ENCODE measurements around the gene NOX3. TPM values are rescaled to one million over a fixed set of nuclear protein-coding genes. Genes with fewer than 3 reads are reported as not detected.
"Not testable (repeated sequence)": the region's sequence is repeated elsewhere in the genome, so short reads cannot be mapped to it uniquely, and the experiment has no call there.

Gene NOX3
- total RNA-seq, 1 experiment from 2014 or later: not detected

DNA sequence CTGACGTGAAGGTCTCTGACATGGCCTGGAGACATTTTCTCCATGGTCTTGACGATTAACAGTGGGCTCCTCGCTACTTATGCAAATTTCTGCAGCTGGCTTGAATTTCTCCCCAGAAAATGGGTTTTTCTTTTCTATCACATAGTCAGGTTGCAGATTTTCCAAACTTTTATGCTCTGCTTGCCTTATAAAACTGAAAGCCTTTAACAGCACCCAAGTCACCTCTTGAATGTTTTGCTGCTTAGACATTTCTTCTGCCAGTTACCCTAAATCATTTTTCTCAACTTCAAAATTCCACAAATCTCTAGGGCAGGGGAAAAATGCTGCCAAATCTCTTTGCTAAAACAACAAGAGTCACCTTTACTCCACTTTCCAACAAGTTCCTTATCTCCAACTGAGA lies 12.9 kb upstream of the NOX3 start:
- DNase-seq (ENCODE audit: low read depth): not testable (repeated sequence)

DNA sequence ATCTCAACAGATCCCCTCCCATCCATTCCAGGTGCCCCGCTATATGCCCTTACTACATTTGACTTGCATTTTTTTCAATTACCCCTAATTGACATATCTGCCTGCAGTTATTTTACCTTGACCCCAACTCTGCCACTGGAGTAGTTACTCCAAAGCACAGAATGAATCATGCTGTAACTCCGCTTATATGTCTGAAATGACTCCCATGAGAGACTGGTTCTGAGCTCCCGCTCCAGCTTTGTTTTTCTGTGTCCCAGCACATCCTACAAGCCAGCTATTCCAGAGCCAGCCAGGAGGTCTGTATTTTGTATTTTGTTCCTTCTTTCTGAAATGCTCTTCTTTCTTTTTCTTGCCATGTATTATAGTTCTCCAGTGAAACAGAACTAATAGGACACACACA lies 10.9 kb upstream of the NOX3 start:
- DNase-seq (ENCODE audit: low read depth): no peak

DNA sequence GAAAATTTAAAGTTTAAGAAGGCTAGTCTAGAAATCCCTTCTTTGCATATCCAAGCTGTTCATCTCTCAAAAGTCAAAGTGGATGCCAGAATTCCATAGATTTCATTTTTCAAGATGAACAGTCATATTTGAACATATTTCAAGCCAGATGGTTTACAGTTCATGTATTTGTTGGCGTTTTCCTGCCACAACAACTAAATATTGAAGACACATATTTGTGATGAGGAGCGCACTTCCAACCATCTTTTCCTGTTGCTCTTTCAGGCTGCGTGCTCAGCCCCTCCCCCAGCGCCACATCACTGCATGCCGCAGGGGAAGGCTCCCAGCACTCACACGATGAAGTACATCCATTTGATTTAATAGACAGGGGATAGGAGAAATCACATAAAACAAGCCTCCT lies 5.9 kb upstream of the NOX3 start:
- peak; percentile 15 for DNase-seq (ENCODE audit: low read depth)

DNA sequence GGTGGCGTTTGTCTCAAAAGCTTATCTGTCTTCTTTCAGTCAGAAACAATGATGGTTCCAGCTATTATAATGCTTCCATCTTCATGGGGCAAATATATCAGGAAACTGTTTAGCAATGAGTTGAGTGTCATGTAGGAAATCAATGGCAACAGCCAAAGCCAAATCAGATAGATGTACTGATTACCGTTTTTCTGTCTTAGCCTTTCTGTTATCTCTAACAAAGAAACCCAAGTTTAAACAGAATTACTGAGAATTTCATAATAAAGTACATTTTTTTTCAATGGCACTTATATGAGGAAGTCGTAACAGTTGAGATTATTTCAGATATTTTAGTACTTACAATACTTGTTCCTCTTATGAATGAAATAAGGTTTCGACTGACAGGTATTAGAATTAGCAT lies 1.2 kb downstream of the NOX3 start:
- no peak for DNase-seq (ENCODE audit: low read depth)

DNA sequence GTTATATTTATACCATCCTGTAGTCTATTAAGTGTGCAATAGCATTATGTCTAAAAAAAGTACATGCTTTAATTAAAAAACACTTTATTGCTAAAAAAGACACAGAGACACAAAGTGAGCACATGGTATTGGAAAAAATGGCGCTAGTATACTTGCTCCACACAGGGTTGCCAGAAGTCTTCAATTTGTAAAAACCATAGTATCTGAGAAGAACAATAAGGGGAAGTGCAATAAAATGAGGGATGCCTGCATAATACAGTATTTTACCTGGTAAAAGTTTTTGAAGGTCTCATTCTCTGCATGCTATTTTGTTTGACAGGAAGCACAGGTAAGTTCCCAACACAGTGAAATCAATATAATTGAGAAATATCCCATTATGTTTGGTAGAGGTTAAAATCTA lies 1.6 kb downstream of the NOX3 start:
- no peak for DNase-seq (ENCODE audit: low read depth)

DNA sequence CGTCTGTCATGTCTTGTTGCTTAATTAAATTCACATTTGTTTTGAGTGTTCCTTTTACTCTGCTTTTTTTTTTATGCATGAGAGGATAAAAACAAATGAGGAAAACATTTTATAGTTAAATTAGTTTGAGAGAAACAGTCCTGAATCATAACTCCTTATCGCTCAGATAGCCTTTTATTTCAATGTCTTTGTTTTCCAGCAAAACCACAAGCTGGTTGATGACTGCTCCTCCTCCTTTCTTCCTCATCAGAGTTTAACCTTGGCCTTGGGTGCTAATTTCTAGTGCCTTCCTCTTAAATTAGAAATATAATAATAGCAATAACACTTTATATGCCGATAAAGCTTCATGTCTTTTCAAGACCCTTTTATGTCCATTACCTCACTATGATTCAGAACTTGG lies 3.1 kb downstream of the NOX3 start:
- DNase-seq (ENCODE audit: low read depth): peak; percentile 54

DNA sequence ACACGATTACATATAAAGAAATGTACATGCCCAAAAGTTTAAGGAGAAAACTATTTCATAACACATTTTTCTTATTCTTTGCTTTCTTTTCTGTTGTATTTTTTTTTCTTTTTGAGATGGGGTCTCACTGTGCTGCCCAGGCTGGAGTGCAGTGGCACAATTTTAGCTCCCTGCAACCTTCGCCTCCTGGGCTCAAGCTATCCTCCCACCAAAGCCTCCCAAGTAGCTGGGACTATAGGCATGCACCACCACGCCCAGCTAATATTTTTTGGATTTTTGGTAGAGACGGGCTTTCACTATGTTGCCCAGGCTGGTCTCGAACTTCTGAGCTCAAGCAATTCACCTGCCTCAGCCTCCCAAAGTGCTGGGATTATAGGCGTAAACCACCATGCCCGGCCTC lies 4.1 kb downstream of the NOX3 start:
- not testable (repeated sequence) for DNase-seq (ENCODE audit: low read depth)

DNA sequence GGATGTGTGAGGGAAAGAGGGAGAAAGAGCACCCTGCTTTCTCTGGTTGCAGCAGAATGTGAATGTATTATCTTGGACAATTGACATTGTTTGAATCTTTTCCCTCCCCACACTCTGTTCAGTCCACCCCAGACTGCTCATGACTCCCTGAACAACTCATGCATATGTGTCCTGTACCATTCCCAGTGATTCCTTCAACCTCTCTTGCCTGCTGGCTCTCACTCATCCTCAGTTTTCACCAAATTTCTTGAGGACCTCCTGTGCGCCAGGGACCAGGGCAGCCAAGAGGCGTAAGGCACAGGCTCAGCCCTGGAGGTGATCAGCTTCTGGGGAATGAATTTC lies 5.4 kb downstream of the NOX3 start:
- no peak for DNase-seq (ENCODE audit: low read depth)

DNA sequence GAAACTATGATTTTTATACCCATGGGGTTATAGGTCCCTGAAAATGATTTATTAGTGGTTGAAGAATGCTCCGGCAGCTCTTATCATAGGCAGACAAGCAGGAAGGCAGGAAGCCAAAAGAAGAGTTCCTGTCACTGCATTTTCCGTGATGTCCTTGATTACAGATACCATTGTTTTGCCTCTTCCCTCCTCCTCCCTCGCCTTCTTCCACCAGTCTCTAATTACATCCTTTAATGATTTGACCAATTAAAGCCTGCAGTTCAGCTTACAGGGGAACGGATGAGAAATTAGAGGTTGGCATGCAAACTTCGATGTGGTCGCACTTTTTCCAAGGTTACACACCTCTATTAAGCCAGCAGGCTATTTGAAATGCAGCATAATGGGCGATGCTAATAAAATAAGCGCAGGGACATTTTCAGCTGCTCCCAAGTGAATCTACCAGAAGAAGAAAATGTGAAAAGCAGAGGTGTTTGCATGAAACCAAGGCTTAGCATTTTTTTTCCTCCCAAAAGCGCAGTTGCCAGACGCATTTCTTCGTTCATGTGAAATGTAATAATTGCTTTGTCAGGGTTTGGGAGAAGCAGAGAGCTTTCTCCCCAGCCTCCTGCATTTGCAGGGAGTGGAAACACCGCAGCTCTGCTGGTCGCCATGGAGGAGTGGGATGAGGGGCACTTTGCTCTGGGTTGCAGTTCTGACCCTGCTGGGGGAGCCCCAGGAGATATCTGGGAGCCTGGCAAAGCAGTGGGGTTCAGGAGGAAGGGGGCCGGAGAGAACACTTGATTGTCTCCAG lies 6.0 kb downstream of the NOX3 start:
- peak; percentile 53 for DNase-seq (ENCODE audit: low read depth)

DNA sequence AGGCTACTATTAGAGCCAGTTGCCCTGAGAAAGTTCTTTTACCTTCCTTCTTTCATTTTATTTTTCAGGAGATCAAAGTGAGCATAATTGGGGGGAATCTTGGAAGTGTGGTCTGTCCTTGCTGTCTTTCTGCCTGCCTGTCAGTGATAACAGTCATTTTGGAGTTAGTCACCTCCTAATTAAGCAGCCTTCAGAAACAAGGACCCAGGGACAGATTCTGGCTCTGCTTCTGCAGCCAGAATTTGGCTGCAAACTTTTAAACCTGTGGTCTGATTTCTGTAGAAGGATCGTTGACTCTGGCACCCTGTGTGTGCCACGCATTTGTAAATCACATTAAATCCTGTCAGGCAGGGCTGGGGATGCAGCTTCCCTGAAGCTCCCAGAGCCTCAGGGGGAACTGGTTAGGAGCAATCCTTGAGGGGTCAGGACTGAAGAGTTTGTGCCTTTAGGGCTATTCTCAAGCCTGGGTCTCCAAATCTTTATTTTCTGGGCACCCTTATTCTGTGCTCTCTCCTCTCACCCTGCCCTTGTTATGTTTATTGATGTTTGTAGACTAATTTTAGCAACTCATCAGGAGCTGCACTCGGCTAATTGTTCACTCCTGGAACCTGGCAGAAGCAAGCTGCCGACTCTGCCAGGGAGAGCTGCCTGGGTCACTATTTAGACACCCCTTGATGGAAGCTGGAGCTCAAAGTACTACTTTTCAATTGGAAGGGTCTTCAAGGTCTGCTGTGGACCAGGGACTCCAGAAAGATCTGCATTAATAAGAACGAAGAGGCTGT lies 6.8 kb downstream of the NOX3 start:
- peak; percentile 61 for DNase-seq (ENCODE audit: low read depth)

DNA sequence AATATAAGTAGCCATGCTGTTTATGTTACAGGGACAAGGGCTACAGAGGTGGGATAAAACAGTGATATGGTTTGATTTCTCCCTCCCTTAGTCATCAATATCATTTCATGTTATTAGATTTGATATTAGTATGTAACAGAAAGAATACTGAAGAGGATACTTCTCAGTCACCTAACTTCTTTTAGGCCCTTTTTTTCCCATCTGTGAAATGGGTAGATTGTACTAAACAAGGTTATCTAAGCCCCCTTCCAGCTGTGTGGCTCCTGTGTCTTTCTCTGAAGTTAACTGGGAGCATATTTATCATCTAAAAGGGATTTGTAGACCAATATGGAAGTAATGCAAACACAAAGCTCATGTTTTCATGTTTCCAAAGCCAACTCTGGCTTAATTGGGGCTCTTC lies 7.7 kb downstream of the NOX3 start:
- DNase-seq (ENCODE audit: low read depth): no peak

DNA sequence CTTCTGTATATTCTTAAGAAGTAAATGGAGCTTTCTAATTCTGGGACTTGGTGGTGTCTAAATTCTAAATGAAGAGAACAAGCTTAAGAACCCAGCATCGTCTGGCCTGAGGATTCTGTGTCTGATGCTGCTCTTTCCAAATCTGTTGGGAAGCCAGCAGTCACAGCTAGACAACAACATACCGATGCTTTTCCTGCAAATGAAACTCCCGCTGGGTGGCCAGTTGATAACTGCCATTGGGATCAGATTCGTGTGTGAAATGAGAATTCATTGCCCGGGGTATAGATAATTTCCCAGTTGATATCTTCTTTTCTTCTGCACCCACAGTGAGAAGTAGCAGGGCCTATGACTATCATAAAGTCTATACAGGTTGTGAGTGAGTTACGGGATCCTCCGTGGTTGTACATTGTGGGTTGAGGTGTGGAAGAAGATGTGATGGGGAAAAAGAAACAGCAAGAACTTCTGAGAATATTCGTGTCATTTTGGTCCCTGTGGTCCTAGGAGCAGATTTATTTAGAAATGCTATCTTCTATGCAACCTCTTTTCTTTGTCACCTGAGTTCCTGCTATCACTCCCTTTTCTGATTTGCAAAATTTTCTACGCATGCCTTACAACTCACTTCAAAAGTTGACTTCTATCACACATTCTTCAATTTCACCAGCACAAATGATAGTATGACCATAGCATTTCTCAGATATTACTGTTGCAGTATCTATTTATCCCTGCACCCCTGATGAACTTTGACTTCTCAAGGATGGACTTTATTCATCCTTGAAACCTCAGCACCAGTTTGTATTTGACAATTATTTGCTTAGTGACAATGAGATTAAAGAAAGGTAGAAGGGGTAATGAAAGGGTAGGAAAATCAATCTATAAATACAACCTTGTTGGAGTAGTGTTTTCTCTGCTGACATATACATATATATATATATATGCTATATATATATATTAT lies 10.4 kb downstream of the NOX3 start:
- no peak for DNase-seq (ENCODE audit: low read depth)

DNA sequence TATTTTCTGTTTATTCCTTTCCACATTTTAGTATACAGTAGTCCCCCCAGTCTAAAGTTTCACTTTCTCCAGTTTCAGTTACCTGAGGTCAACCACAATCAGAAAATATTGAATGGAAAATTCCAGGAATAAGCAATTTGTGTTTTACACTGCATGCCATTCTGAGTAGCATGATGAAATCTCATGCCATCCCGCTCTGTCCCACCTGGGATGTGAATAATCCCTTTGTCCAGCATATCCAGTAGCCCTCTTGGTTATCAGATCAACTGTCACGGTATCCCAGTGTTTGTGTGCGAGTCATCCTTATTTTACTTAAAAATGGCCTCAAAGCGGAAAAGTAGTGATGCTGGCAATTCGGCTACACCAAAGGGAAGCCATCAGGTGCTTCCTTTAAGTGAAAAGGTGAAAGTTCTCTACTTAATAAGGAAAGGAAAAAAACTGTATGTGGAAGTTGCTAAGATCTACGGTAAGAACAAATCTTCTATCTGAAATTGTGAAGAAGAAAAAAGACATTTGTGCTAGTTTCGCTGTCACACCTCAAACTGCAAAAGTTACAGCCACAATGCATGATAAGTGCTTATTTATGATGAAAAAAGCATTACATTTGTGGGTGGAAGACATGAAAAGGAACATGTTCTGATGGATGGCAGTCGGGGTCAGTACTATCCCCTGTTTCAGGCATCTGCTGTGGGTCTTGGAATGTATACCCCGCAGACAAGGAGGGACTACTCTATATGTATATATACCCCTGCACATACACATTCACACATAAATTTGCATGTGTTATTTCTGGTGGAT lies 11.3 kb downstream of the NOX3 start:
- DNase-seq (ENCODE audit: low read depth): peak; percentile 85

DNA sequence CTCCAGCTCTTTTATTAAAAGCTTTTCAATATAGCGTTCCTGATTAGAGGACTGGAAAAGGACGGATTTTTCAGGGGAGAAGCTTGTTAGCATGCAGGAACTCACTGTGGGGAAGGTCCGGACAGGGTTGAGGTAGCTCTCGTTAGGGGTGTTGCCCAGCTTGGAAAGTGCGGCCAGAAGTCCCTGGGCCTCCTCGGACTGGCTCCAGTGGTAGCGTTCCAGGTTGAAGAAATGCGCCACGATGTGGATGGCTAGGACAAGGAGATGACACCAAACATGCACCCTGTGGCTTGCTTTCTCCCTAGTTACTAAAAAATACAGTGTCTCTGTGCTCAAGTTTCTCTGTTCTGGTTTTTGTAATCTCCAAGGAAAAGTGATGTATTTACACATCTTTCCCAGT lies 12.5 kb downstream of the NOX3 start:
- DNase-seq (ENCODE audit: low read depth): peak; percentile 54

DNA sequence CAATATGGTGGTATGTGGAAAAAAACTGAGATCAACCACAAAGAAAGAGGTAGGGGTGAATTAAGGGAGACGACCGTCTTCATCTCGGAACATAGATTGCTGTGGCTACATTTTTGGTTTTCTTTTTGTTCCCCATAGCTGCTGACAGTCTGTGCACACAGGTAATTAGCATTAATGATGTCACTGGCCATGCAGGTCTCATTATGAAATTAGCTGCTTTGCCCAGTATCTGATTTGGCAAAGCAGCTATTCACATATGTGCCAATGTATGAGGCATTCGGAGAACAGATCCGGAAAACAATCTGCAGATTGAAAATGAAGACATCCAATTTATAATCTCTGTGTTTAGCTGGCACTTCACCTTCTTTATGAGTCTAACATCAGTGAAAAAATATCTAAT lies 13.1 kb downstream of the NOX3 start:
- DNase-seq (ENCODE audit: low read depth): no peak

DNA sequence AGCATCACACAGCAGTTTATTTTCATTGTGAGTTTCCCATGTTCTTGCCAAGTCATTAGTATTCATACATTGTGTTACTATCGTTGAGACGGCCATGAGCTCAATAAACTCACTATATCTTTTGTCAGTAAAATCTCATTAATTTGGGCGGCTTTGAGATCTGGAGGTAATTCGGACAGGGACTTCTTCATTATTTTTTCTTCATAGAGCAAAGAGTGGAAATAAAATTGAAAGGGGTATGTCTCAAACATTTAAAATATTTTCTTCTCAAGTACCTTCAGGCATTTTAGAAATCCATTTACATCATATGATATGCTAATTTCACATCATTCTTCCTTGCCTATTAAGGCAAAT lies 14.6 kb downstream of the NOX3 start:
- DNase-seq (ENCODE audit: low read depth): no peak

DNA sequence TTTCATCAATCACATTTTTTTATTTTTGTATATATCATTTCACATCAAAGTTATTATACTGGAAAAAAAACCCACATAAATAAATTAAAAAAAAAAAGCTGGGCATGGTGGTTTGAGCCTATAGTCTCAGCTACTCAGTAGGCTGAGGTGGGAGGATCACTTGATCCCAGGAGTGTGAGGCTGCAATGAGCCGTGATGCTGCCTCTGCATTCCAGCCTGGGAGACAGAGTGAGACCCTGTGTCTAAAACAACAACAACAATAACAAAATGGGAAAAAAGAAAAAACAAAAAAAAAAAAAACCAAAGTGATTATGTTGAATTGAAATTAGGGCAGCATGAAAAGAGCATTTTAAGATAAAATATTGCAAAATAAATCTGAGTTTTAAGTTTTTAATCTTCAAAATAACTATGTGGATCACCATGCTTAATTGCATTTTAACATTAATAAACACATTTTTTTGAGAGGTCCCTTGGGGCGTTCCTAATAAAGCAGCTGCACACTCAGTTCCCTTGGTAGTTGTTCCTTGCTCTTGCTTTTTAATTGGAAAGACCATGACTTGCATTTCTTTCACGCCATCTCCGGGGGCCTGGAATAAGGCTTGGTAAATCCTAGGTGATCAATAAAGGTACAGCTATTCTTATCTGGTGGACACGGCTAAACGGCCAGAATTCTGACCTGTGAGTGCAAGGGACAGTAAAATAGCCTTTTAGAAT lies 15.1 kb downstream of the NOX3 start:
- no peak for DNase-seq (ENCODE audit: low read depth)

DNA sequence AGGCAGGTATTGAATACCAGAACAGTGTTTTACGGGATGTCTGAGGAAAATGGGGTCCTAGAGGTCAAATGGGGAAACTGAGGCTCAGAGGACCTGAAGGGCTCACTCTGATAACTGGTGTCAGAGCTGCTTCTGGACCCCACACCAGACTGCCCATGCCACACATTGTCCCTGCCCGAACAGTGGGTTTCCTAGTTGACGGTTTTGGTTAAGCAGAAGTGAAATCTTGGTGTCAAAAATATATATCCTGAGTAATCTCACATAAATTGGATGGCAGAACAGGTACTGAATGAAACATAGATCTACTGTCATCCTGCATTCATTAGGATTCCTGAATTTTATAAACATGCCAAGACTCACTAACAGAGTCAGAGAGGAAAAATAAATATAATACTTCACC lies 16.3 kb downstream of the NOX3 start:
- no peak for DNase-seq (ENCODE audit: low read depth)

DNA sequence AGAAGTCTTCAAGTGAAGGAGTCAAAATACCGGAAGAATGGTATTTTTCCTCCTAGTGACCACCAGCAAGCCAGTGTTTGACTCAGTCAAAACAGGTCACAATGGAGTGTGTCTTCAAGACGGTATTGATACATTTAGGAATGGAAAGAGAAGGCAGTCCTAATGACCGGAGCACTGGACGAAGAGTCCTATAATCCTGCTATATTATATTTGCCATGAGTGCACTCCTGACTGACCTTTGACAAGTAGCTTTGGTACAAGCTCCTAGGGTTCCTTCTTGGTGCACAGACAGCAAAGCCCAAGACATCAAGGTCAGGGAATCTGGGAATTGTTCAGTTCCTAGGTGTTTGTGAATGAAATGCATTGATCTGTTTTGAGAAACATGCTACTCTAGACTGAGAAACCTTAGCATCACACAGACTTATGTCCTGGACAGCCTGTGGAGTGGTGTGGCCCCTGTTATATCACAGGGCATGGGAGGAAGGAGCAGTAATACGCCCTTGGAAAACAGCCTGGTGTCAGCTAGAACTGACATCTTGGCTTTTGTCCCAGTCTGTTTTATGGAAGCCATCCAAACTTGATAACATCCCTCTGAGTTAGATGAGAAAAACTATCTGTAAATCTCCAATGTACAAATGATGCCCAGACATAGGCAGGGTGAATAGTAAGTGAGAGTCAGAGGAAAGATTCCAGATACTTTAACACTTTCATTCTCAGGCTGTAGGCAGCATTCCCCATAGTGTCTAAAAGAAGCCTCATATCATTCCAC lies 18.5 kb downstream of the NOX3 start:
- peak; percentile 71 for DNase-seq (ENCODE audit: low read depth)

DNA sequence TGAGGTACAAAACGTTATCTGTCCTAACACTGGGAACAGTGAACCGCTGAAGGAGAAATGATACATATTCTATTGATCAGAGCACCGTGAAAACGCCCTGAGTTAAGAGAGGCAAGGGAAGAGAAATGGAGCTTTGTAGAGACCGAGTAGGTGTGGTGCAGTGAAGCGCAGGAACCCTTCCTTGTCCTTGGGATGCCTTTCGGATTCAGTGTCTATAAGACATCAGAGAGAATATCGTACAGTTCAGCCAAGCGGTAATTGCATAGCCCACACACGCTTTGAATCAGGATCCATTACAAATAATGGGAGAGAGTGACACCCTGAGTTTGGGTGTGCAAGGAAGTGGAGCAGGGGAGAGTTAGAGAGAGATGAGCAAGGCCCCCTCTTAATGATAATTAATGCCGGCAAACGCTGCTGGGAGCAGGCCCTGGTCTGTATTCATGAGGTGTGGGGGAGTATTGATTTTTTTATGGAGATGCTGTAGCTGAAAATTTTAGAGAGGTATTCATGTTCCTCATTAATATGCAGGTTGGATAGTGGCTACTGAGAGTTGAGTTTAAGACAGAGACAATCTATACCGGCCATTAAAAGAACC lies 20.7 kb downstream of the NOX3 start:
- DNase-seq (ENCODE audit: low read depth): no peak
